Activated T-helper 2 cell treated with anti-CD3 and anti-CD28 coated beads, Interferon-gamma antibody, Interleukin-2, Interleukin-4, amounts not matched to agents 10 μg/mL and 5 μg/mL and 100 μg/mL, durations not matched to agents 14 hours and 24 hours and 36 hours (primary cell): Measurements from ENCODE around the gene MRGPRD. TPM values are rescaled to one million over a fixed set of nuclear protein-coding genes. Genes with fewer than 3 reads are reported as not detected.

Experiments used
- DNase-seq: peaks from one replicate; pipeline ENCODE4 v3.0.0; 2021; ENCODE audit warnings: low spot score
- H3K27ac Mint-ChIP-seq: one replicate; pipeline ENCODE4 v1.8.0; 2021; ENCODE audit warnings: mixed read lengths
- H3K27me3 Mint-ChIP-seq: one replicate; pipeline ENCODE4 v1.8.0; 2021; ENCODE audit warnings: low read depth, mixed read lengths
- H3K36me3 Mint-ChIP-seq: one replicate; pipeline ENCODE4 v1.8.0; 2021; ENCODE audit warnings: low read depth, mixed read lengths
- H3K4me1 Mint-ChIP-seq: one replicate; pipeline ENCODE4 v1.8.0; 2021; ENCODE audit warnings: low read depth, mixed read lengths
- H3K4me3 Mint-ChIP-seq: one replicate; pipeline ENCODE4 v1.8.0; 2021; ENCODE audit warnings: low read depth, mild to moderate bottlenecking, moderate library complexity, mixed read lengths
- H3K9me3 Mint-ChIP-seq: one replicate; pipeline ENCODE4 v1.8.0; 2021; ENCODE audit warnings: mixed read lengths
- intact Hi-C: fragments of 100-400 bp; cut with micrococcal nuclease; formaldehyde crosslinking; loops from one replicate; pipeline ENCODE4 v1.15.1; 2023
- total RNA-seq: library from RNA; stranded (reverse); gene quantifications from 2 replicates; pipeline ENCODE4 v1.2.3, GENCODE V29; 2022

Gene MRGPRD
- total RNA-seq = not detected in 2 replicates

- Mint-ChIP-seq H3K36me3 (no peaks in the 10 kb centered on the region), H3K9me3 (no peaks in the 10 kb centered on the region), H3K4me1 (no peaks in the 10 kb centered on the region), H3K27ac (no peak within 1 kb of the TSS), H3K4me3 (no peak within 1 kb of the TSS), H3K27me3 (peaks cover 6% of the 10 kb centered on the region)
- intact Hi-C loops = no loop called here
- no peak for DNase-seq
These were observed at the start of gene MRGPRD for GRCh38 chr11:68980776-68981065. Gene MRGPRD, minus strand, starts transcription at chr11:68980986. Its CDS starts 0 bp downstream, at chr11:68980986.

- Mint-ChIP-seq H3K27ac (no peak overlapping the region), H3K27me3 (no peaks in the 10 kb centered on the region), H3K9me3 (no peaks in the 10 kb centered on the region), H3K36me3 (no peaks in the 10 kb centered on the region), H3K4me3 (no peak overlapping the region), H3K4me1 (no peaks in the 10 kb centered on the region)
- intact Hi-C loops = no loop called here
- DNase-seq = no peak
These were observed 49.5 kb upstream of the MRGPRD start for GRCh38 chr11:69030301-69030700.

DNA sequence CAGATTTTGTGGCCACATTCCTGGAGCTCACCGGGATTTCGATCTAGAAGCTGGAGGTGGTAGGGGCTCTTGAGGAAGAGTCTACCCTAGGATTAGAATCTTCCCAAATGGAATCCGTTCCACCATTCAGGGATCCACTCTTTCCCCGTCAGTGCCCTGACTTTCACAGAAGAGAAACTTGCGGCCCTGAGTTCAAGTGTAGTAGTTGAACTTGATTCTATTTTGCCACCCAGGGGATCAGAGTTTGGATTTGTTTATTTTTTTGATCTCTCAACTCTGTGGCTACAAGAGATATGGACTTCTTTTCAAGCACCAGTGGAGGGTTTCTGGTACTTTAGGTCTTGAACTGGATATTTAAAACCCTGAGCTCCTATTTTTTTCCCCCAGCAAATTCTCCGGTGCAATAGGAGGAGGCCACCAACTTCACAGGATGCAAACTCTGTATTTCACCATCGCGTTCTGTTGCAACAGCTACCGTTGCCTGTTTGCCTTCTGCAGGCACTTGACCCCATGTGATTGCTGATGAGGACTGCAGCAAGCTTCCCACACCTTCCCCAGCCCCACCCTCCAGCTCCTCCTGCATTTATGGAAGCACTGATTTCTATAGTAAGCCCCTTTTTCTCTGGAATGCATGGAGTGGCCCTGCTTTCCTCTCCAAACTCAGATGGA lies 47.1 kb upstream of the MRGPRD start:
- DNase-seq = no peak
- no peaks in the 10 kb centered on the region for H3K9me3 Mint-ChIP-seq
- H3K36me3 Mint-ChIP-seq = no peaks in the 10 kb centered on the region
- H3K4me3 Mint-ChIP-seq = no peak overlapping the region
- no peaks in the 10 kb centered on the region for H3K4me1 Mint-ChIP-seq
- no peaks in the 10 kb centered on the region for H3K27me3 Mint-ChIP-seq
- intact Hi-C loops = no loop called here
- H3K27ac Mint-ChIP-seq = no peak overlapping the region

- Mint-ChIP-seq H3K36me3 (no peaks in the 10 kb centered on the region), H3K27me3 (no peaks in the 10 kb centered on the region), H3K27ac (no peak overlapping the region), H3K4me3 (no peak overlapping the region), H3K9me3 (no peaks in the 10 kb centered on the region), H3K4me1 (no peaks in the 10 kb centered on the region)
- intact Hi-C loops = no loop called here
- DNase-seq = no peak
These were observed 43.7 kb upstream of the MRGPRD start for GRCh38 chr11:69024509-69024908.

DNA sequence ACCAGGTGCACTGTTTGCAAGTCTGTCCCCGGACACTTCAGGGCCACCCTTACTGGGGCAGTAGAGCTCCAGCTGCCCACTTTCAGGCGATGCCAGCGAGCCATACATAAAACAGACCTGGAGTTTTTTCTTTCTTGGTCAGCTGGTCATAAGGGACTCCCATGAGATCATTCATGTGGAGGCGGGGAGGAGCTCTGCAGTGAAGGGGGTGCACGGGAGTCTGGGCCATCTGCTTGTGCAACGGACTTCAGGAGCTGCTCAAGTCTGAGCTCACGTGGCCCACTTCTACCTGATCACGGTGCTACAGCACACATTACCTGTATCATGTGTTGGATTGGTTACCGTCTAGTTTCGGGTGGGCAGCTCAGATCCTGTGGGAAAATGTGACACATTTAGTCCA lies 41.5 kb upstream of the MRGPRD start:
- H3K4me3 Mint-ChIP-seq = no peak overlapping the region
- H3K27me3 Mint-ChIP-seq = no peaks in the 10 kb centered on the region
- intact Hi-C loops = no loop called here
- no peaks in the 10 kb centered on the region for H3K36me3 Mint-ChIP-seq
- no peaks in the 10 kb centered on the region for H3K4me1 Mint-ChIP-seq
- no peaks in the 10 kb centered on the region for H3K9me3 Mint-ChIP-seq
- H3K27ac Mint-ChIP-seq = no peak overlapping the region
- DNase-seq = no peak

DNA sequence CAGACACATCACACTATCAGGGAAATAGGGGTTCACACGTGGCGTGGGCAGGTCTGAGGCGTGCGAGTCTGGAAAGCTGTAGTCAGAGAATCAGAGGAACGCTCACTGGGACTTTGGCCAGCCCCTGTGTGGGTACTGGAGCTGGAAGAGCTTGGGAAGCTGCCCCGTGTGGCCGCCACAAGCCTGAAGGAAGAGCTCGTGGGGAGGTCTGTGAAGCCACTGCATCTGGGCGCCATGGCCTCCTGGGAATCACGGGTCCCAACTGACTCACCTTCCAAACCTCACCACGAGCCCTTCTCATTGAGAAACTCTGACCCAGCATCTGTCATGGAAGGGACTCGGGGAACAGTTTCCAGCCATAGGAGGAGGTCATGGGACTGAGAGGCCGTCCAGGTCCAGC lies 38.1 kb upstream of the MRGPRD start:
- H3K36me3 Mint-ChIP-seq = no peaks in the 10 kb centered on the region
- no peak overlapping the region for H3K27ac Mint-ChIP-seq
- H3K4me1 Mint-ChIP-seq = no peaks in the 10 kb centered on the region
- intact Hi-C loops = no loop called here
- H3K4me3 Mint-ChIP-seq = no peak overlapping the region
- H3K27me3 Mint-ChIP-seq = peaks cover 10% of the 10 kb centered on the region
- no peaks in the 10 kb centered on the region for H3K9me3 Mint-ChIP-seq
- no peak for DNase-seq

GRCh38 chr11:69017951-69018350 lies 37.2 kb upstream of the MRGPRD start:
- Mint-ChIP-seq H3K27me3 (peaks cover 10% of the 10 kb centered on the region), H3K4me3 (no peak overlapping the region)

GRCh38 chr11:69014898-69015549 lies 34.2 kb upstream of the MRGPRD start:
- Mint-ChIP-seq H3K27ac (no peak overlapping the region), H3K4me1 (no peaks in the 10 kb centered on the region), H3K4me3 (no peak overlapping the region), H3K27me3 (peaks cover 25% of the 10 kb centered on the region), H3K36me3 (no peaks in the 10 kb centered on the region), H3K9me3 (no peaks in the 10 kb centered on the region)
- intact Hi-C loops = no loop called here
- no peak for DNase-seq

More at GRCh38 chr11:69017951-69018350, 37.2 kb upstream of the MRGPRD start:
- Mint-ChIP-seq H3K4me1 (no peaks in the 10 kb centered on the region), H3K36me3 (no peaks in the 10 kb centered on the region), H3K9me3 (no peaks in the 10 kb centered on the region), H3K27ac (no peak overlapping the region)
- intact Hi-C loops = no loop called here
- DNase-seq = no peak

DNA sequence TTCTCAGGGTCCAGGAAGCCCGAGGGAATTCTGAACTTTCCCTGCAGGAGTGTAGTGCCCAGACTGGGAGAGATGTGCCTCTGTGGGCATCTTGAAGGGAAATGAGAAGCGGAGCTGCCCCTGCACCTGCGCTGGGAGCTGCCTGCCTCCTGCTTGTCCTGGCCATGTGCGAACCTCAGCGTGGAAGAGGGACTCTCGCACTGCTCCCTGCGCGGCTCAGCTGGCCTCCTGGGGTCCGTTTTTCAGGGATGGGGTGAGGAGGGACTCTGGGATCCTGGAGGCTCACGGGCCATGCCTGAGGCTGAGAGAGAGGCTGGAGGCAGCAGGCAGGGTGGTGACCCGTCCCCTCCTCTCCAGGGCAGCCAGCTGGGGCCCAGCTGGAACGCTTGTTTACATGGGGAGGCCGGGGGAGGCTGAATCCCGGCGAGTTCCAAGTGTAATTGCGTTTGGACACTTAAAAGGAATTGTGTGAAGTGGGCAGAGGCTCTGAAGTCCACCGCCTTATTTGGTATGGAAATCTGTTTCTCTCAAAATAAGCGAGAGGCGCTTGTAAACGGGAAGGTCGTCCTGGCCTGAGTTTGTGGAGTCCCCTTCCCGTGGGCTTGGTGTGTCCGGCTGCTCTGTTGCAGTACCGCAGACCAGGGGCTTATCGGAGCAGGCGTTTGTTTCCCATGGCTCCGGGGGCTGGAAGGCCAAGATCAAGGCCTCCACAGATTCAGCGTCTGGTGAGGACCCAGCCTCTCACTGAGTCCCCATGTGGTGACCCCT lies 33.5 kb upstream of the MRGPRD start:
- H3K27ac Mint-ChIP-seq = no peak overlapping the region
- no peaks in the 10 kb centered on the region for H3K9me3 Mint-ChIP-seq
- no peaks in the 10 kb centered on the region for H3K36me3 Mint-ChIP-seq
- no peak for DNase-seq
- no peak overlapping the region for H3K4me3 Mint-ChIP-seq
- no peaks in the 10 kb centered on the region for H3K4me1 Mint-ChIP-seq
- H3K27me3 Mint-ChIP-seq = peaks cover 25% of the 10 kb centered on the region
- intact Hi-C loops = no loop called here

DNA sequence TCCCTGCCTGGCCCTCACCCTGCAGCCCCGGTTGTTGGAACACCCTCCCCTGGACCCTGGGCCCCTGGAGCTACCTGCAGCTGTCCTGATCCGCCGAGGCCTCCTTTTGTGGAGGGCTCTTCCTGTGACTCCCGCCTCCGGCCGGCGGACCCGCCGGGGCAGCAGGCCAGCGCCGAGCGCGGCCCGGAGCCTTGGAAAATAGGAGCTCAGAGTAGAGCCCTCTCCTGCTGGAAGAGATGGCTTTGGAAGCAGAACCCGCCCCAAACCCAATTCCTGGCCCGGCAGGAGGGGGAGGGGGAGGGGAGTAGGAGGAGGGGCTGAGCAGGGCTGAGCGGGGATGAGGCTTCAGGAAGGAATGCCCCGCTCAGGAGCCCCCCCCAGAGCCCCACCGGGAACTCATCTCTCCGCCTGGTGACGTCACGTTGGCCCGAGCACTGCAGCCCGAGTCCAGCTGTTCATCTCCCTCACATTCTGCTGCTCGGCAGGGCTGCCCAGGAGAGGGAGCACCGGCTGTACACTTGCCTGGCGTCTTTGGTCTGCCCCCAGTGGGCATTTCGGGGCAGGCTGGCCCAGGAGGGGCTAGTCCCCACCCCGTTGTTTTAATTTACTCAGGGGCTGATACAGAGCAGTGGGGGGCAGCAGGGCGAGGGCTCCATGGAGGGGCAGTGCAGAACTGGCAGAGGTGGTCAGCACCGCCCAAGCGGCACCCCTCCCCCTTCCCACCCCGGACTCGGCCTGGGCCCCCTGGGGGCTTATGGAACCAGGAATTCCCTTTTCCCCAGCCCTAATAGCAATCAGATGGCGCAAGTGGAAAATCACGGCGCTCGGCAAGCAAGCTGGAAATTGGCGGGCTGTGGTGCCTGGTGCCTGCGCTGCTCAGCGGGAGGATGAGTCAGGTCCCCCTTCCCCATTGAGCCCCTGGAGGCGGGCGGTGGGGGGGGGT lies 32.5 kb upstream of the MRGPRD start, which contains the start of gene MRGPRF:
Gene MRGPRF, minus strand, starts transcription at position 238 of the 943 bp plus-strand sequence. CDS start 3,345 bp downstream, outside the sequence.
- Mint-ChIP-seq H3K4me1 (no peaks in the 10 kb centered on the region), H3K36me3 (no peaks in the 10 kb centered on the region), H3K27ac (no peak within 1 kb of the TSS), H3K27me3 (peaks cover 25% of the 10 kb centered on the region), H3K4me3 (no peak within 1 kb of the TSS), H3K9me3 (no peaks in the 10 kb centered on the region)
- DNase-seq = no peak
- intact Hi-C loops = no loop called here

- Mint-ChIP-seq H3K9me3 (no peaks in the 10 kb centered on the region), H3K27me3 (peaks cover 26% of the 10 kb centered on the region), H3K4me1 (no peaks in the 10 kb centered on the region), H3K4me3 (no peak overlapping the region), H3K36me3 (no peaks in the 10 kb centered on the region), H3K27ac (no peak overlapping the region)
- intact Hi-C loops = no loop called here
- DNase-seq = no peak
These were observed 31.6 kb upstream of the MRGPRD start for GRCh38 chr11:69012092-69013008.
